ENCODE data around the gene KCNJ9. TPM values are rescaled to one million over a fixed set of nuclear protein-coding genes. Genes with fewer than 3 reads are reported as not detected.
A peak's percentile ranks its signal among the peaks of the same experiment; 100 is the strongest.

Gene KCNJ9
- polyA plus RNA-seq, 4 donors = 0.04 to 0.19 TPM; not detected in 2

DNA sequence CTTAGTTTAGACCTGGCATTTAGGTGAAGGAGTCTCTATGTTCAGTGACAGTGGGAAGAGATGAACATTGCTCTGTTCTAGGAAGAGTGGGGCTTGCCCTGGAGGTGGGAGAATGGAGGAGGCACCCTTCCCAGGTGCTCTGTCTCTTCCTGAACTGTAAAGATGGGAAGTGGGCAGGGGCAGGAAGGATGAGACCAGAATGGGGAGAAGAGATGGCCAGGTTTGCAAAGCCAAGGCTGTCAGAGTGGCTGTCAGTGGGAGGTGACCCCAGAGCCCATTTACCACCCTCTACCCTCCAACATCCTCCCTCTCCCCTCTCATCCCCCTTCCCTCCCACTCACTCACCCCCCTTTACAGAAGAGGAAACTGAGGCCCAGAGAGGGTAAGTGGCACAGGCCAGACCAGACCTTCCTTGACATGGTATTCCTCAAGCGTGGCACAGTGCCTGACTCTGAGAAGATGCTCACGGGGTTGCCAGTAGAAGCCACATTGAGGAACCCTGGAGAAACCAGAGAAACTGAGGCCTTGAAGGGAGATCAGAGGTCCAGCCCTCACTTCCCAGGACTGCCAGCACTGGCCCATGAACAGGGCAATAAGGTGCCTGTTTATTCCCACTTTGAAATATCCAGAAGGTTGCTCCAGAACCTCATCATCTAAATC lies 18.5 kb downstream of the KCNJ9 start:
- Histone ChIP-seq H3K4me3 (ENCODE audit: low read depth in 1 of 3, low read length in 3 of 3) (no peak overlapping the region), H3K27me3 (ENCODE audit: control insufficient read depth in 3 of 3, insufficient read depth in 3 of 3, low read length in 3 of 3) (peaks cover 0 to 2% (median 0%) of the 10 kb centered on the region in 3 donors), H3K4me1 (ENCODE audit: control insufficient read depth in 3 of 3, insufficient read depth in 2 of 3, low read depth in 1 of 3, low read length in 2 of 3) (peaks cover 7 to 57% (median 14%) of the 10 kb centered on the region in 3 donors), H3K9me3 (ENCODE audit: control insufficient read depth in 2 of 2, insufficient read depth in 1 of 2, low read depth in 1 of 2, low read length in 1 of 2) (no peaks in the 10 kb centered on the region), H3K27ac (ENCODE audit: low read depth in 1 of 3, low read length in 2 of 3) (peak overlapping the region in 2 of 3 donors; percentile 71 to 87), H3K36me3 (ENCODE audit: control insufficient read depth in 3 of 3, insufficient read depth in 2 of 3, low read depth in 1 of 3, low read length in 3 of 3) (peaks cover 0 to 11% (median 0%) of the 10 kb centered on the region in 3 donors)
- DNase-seq = no peak
- FAIRE-seq = no peak
- WGBS, 3 donors = 97% methylated on average over 2 of the region's 2 CpGs

DNA sequence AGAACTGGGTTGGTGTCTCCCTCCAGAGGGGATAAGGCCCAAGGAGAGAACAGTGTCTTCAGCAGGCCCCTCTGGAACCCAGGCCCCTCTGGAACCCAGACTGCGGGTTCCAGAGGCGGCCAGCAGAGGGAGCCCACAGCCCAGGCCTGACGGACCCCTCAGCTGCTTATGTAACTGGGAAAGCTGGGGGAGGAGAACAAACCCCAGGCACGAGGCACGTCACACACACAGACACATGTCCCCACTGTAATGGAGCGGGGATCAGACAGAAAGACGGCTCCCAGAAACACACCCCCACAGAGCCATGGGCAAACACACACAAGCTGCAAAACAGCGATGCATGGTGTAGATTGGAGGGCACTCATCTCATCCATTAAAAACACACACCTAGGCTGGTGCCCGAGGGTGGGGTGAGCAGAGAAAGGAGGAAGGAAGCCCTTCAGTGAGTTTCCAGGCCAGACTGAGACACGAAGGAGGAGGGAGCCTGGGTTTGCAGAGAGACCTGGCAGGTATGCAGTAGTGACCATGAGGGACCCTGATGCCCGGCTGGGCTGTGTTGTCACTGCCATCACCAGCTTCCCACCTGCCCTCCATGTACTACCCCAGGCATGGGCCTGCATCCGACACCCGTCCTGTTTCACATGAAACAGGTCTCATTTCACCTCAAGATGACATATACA lies 19.8 kb downstream of the KCNJ9 start:
- H3K27ac ChIP-seq (ENCODE audit: low read depth in 1 of 3, low read length in 2 of 3) = peak overlapping the region in 2 of 3 donors; percentile 49 to 53
- FAIRE-seq = no peak
- 22 to 27% (median 24%) methylated on average over 13 of the region's 13 CpGs for WGBS, 3 donors

DNA sequence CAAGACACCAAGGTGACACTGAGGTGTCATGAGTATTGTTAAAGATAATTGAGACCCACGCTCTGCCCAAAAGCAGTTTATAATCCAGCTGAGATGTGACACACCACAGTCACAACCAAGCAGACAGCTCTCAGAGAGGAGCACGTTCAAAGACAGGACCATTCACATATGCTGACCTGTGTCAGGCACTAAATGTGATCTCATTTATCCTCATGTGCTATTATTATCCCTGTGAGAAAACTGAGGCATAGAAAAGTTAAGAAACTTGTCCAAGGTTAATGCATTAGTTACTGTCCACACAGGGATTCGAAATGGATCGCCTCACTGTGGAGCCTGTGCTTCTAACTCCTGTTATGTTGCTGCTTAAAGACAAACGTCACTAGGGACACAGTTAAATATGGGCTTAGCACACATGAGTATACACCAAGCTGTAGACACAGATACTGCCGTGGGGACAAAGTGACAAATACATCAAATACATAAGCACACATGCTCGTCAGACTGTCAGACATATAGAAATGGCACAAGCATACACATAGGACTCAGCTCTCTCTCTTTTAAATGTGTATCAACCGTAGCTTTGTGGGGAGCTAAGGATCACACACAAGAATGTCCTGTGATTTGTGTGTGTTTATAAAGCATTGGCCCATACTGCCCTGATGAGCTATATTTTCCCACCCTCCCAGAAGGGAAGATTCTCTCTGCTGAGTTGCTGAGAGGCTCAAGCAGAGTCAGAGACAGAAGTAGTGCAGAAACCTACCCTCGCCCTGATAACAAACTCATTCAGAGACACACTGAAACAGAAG lies 20.6 kb downstream of the KCNJ9 start:
- Histone ChIP-seq H3K27me3 (ENCODE audit: control insufficient read depth in 3 of 3, insufficient read depth in 3 of 3, low read length in 3 of 3) (peaks cover 0 to 2% (median 0%) of the 10 kb centered on the region in 3 donors), H3K4me1 (ENCODE audit: control insufficient read depth in 3 of 3, insufficient read depth in 2 of 3, low read depth in 1 of 3, low read length in 2 of 3) (peaks cover 2 to 37% (median 4%) of the 10 kb centered on the region in 3 donors), H3K9me3 (ENCODE audit: control insufficient read depth in 2 of 2, insufficient read depth in 1 of 2, low read depth in 1 of 2, low read length in 1 of 2) (no peaks in the 10 kb centered on the region), H3K4me3 (ENCODE audit: low read depth in 1 of 3, low read length in 3 of 3) (no peak overlapping the region), H3K27ac (ENCODE audit: low read depth in 1 of 3, low read length in 2 of 3) (peak overlapping the region in 2 of 3 donors; percentile 49 to 53), H3K36me3 (ENCODE audit: control insufficient read depth in 3 of 3, insufficient read depth in 2 of 3, low read depth in 1 of 3, low read length in 3 of 3) (no peaks in the 10 kb centered on the region)
- WGBS, 3 donors = 72 to 82% (median 82%) methylated on average over 9 of the region's 9 CpGs
- FAIRE-seq (no peak), DNase-seq (no peak)

More for the DNA sequence above, 19.8 kb downstream of the KCNJ9 start:
- Histone ChIP-seq H3K9me3 (ENCODE audit: control insufficient read depth in 2 of 2, insufficient read depth in 1 of 2, low read depth in 1 of 2, low read length in 1 of 2) (no peaks in the 10 kb centered on the region), H3K27me3 (ENCODE audit: control insufficient read depth in 3 of 3, insufficient read depth in 3 of 3, low read length in 3 of 3) (peaks cover 0 to 2% (median 0%) of the 10 kb centered on the region in 3 donors), H3K36me3 (ENCODE audit: control insufficient read depth in 3 of 3, insufficient read depth in 2 of 3, low read depth in 1 of 3, low read length in 3 of 3) (peaks cover 0 to 5% (median 0%) of the 10 kb centered on the region in 3 donors), H3K4me3 (ENCODE audit: low read depth in 1 of 3, low read length in 3 of 3) (no peak overlapping the region), H3K4me1 (ENCODE audit: control insufficient read depth in 3 of 3, insufficient read depth in 2 of 3, low read depth in 1 of 3, low read length in 2 of 3) (peaks cover 7 to 44% (median 7%) of the 10 kb centered on the region in 3 donors)
- peak; percentile 62 to 84 for DNase-seq

DNA sequence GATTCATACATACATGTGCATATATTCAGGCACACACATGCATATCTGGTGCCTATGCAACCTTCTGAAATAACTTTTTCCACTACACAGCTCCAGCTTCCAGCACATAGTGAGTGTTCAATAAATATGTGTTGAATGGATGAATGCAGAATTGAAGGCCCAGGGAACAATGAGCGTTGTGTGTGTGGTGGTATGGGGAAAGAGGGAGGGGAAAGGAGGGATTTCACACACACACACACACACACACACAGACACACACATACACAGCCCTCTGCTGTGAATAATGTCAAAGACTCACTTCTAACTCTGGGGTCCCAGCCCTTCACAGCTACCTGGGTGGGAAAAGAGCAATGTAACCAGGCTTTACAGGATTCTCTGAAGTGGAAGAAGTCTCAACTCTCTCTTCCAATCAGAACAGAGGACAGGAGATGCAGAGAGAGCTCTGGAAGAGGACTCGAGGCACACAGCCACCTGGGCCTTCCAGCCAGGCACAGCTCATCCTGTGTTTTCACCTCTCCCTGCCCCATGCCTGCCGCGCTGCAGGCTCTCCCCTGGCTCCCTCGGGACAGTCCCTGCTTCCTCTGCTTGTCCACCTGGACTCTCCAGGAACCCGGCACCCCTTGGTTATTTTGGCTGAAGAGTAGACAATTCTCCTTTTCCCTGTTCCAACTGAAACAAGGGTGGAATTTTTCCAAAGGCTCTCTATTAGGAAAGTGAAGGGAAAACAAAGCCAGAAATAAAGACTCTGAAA lies 22.5 kb downstream of the KCNJ9 start:
- WGBS, 3 donors = 68 to 78% (median 71%) methylated on average over 6 of the region's 6 CpGs
- FAIRE-seq = no peak
- H3K9me3 ChIP-seq (ENCODE audit: control insufficient read depth in 2 of 2, insufficient read depth in 1 of 2, low read depth in 1 of 2, low read length in 1 of 2) = no peaks in the 10 kb centered on the region
- no peak for DNase-seq
- H3K27ac ChIP-seq (ENCODE audit: low read depth in 1 of 3, low read length in 2 of 3) = no peak overlapping the region
- H3K4me1 ChIP-seq (ENCODE audit: control insufficient read depth in 3 of 3, insufficient read depth in 2 of 3, low read depth in 1 of 3, low read length in 2 of 3) = peaks cover 0 to 28% (median 0%) of the 10 kb centered on the region in 3 donors
- H3K36me3 ChIP-seq (ENCODE audit: control insufficient read depth in 3 of 3, insufficient read depth in 2 of 3, low read depth in 1 of 3, low read length in 3 of 3) = no peaks in the 10 kb centered on the region
- H3K27me3 ChIP-seq (ENCODE audit: control insufficient read depth in 3 of 3, insufficient read depth in 3 of 3, low read length in 3 of 3) = peaks cover 0 to 2% (median 0%) of the 10 kb centered on the region in 3 donors
- no peak overlapping the region for H3K4me3 ChIP-seq (ENCODE audit: low read depth in 1 of 3, low read length in 3 of 3)

DNA sequence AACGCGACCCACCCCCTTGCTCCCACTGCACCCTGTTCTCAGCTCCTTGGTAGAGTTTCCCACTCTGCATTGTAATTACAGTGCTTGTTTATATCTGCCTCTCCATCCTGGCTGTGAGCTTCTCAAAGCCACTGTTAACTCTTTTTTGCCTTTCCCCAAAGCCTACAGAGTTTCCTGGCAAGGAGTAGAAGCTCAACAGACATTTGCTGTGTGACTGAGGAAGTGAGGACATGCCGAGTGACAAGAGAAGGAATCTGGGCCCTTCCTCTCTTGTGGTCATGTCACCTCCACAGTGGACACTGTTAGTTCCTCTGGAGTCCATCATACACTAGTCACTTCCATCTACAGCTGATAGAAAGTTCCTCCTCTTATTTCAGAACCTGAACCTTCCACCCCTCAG lies 23.1 kb downstream of the KCNJ9 start:
- DNase-seq (no peak), FAIRE-seq (no peak)
- H3K27me3 ChIP-seq (ENCODE audit: control insufficient read depth in 3 of 3, insufficient read depth in 3 of 3, low read length in 3 of 3) = peaks cover 0 to 2% (median 0%) of the 10 kb centered on the region in 3 donors
- H3K27ac ChIP-seq (ENCODE audit: low read depth in 1 of 3, low read length in 2 of 3) = peak overlapping the region in 1 of 3 donors; percentile 14
- no peaks in the 10 kb centered on the region for H3K9me3 ChIP-seq (ENCODE audit: control insufficient read depth in 2 of 2, insufficient read depth in 1 of 2, low read depth in 1 of 2, low read length in 1 of 2)
- peaks cover 0 to 23% (median 0%) of the 10 kb centered on the region in 3 donors for H3K4me1 ChIP-seq (ENCODE audit: control insufficient read depth in 3 of 3, insufficient read depth in 2 of 3, low read depth in 1 of 3, low read length in 2 of 3)
- no peak overlapping the region for H3K4me3 ChIP-seq (ENCODE audit: low read depth in 1 of 3, low read length in 3 of 3)
- H3K36me3 ChIP-seq (ENCODE audit: control insufficient read depth in 3 of 3, insufficient read depth in 2 of 3, low read depth in 1 of 3, low read length in 3 of 3) = no peaks in the 10 kb centered on the region
- 58 to 88% (median 85%) methylated on average over 3 of the region's 3 CpGs for WGBS, 3 donors

DNA sequence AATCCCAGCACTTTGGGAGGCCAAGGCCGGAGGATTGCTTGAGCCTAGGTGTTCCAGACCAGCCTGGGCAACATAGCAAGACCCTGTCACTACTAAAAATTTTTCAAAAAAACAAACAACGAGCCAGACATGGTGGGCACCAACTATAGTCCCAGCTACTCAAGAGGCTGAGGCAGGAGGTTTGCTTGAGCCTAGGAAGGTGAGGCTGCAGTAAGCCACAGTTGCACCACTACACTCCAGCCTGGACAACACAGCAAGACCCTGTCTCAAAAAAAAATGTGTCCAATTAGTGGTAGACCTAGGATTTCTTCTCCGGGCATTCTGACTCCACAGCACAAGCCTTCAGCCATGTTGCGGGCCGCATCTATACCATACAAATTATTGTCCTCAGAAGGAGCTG lies 23.8 kb downstream of the KCNJ9 start:
- no peaks in the 10 kb centered on the region for H3K36me3 ChIP-seq (ENCODE audit: control insufficient read depth in 3 of 3, insufficient read depth in 2 of 3, low read depth in 1 of 3, low read length in 3 of 3)
- FAIRE-seq (no peak), DNase-seq (no peak)
- peaks cover 0 to 2% (median under 1%) of the 10 kb centered on the region in 3 donors for H3K27me3 ChIP-seq (ENCODE audit: control insufficient read depth in 3 of 3, insufficient read depth in 3 of 3, low read length in 3 of 3)
- no peak overlapping the region for H3K27ac ChIP-seq (ENCODE audit: low read depth in 1 of 3, low read length in 2 of 3)
- no peak overlapping the region for H3K4me3 ChIP-seq (ENCODE audit: low read depth in 1 of 3, low read length in 3 of 3)
- WGBS, 3 donors = 89 to 95% (median 94%) methylated on average over 5 of the region's 5 CpGs
- no peaks in the 10 kb centered on the region for H3K9me3 ChIP-seq (ENCODE audit: control insufficient read depth in 2 of 2, insufficient read depth in 1 of 2, low read depth in 1 of 2, low read length in 1 of 2)
- peaks cover 0 to 21% (median 0%) of the 10 kb centered on the region in 3 donors for H3K4me1 ChIP-seq (ENCODE audit: control insufficient read depth in 3 of 3, insufficient read depth in 2 of 3, low read depth in 1 of 3, low read length in 2 of 3)

DNA sequence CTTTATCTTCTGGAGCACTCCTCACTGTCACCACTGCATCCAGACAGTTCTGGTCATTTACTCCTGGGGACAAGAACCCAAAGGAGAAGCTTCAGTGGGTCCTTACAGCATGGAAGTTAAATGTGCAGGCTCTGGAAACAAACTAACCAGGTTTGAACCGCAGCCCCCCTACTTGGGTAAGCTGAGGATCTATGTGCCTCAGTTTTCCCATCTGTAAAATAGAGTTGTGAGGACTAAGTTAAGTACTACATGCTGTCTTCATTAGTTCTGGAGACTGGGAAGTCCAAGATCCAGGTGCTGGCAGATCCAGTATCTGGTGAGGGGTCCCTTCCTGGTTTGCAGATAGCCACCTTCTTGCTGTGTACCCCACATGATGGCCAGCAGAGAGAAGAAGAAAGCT lies 26.2 kb downstream of the KCNJ9 start:
- peaks cover 0 to 3% (median 2%) of the 10 kb centered on the region in 3 donors for H3K27me3 ChIP-seq (ENCODE audit: control insufficient read depth in 3 of 3, insufficient read depth in 3 of 3, low read length in 3 of 3)
- no peak for FAIRE-seq
- H3K36me3 ChIP-seq (ENCODE audit: control insufficient read depth in 3 of 3, insufficient read depth in 2 of 3, low read depth in 1 of 3, low read length in 3 of 3) = no peaks in the 10 kb centered on the region
- no peaks in the 10 kb centered on the region for H3K9me3 ChIP-seq (ENCODE audit: control insufficient read depth in 2 of 2, insufficient read depth in 1 of 2, low read depth in 1 of 2, low read length in 1 of 2)
- no peak overlapping the region for H3K27ac ChIP-seq (ENCODE audit: low read depth in 1 of 3, low read length in 2 of 3)
- H3K4me1 ChIP-seq (ENCODE audit: control insufficient read depth in 3 of 3, insufficient read depth in 2 of 3, low read depth in 1 of 3, low read length in 2 of 3) = peaks cover 0 to 11% (median 0%) of the 10 kb centered on the region in 3 donors
- WGBS, 3 donors = 92 to 96% (median 95%) methylated on average over 1 of the region's 1 CpG
- no peak overlapping the region for H3K4me3 ChIP-seq (ENCODE audit: low read depth in 1 of 3, low read length in 3 of 3)
- DNase-seq = no peak

Data from small intestine (tissue), 7 donors.